Measurements from ENCODE around the gene KRT85. TPM values are rescaled to one million over a fixed set of nuclear protein-coding genes. Genes with fewer than 3 reads are reported as not detected.

KRT85 gene
- total RNA-seq, 4 donors from 2014 or later = 0.15 to 101 (median 8.3) TPM; not detected in 1

GRCh38 chr12:52351196-52352059 lies 15.9 kb downstream of the KRT85 start:
- 38 to 41% methylated on average over 9 of the region's 9 CpGs for WGBS, 2 donors
- TF ChIP-seq POLR2A (IDR thresholded peaks at IDR 0.05) (no peak), CTCF (IDR thresholded peaks at IDR 0.05) (no peak)

GRCh38 chr12:52350786-52351185 lies 16.5 kb downstream of the KRT85 start:
- no peak overlapping the region for H3K4me3 ChIP-seq (ENCODE audit: low read depth, poor library complexity, severe bottlenecking)
- TF ChIP-seq POLR2A (IDR thresholded peaks at IDR 0.05) = no peak
- no peak for TF ChIP-seq CTCF (IDR thresholded peaks at IDR 0.05)
- peak in 1 of 2 donors; percentile 75 for DNase-seq (ENCODE audit: low spot score in 2 of 2)
- intact Hi-C loops (cut with DNase I; ENCODE audit: low total_unique reads) = no loop called here
- 90 to 94% methylated on average over 5 of the region's 5 CpGs for WGBS, 2 donors

More at GRCh38 chr12:52351196-52352059, 15.9 kb downstream of the KRT85 start:
- H3K4me3 ChIP-seq (ENCODE audit: low read depth, poor library complexity, severe bottlenecking) = no peak overlapping the region
- intact Hi-C loops (cut with DNase I; ENCODE audit: low total_unique reads) = no loop called here
- peak in 1 of 2 donors; percentile 84 for DNase-seq (ENCODE audit: low spot score in 2 of 2)

GRCh38 chr12:52350021-52350620 lies 17.2 kb downstream of the KRT85 start:
- no peak overlapping the region for H3K4me3 ChIP-seq (ENCODE audit: low read depth, poor library complexity, severe bottlenecking)
- TF ChIP-seq CTCF (IDR thresholded peaks at IDR 0.05) = no peak
- TF ChIP-seq POLR2A (IDR thresholded peaks at IDR 0.05) = no peak
- DNase-seq (ENCODE audit: low spot score in 2 of 2) = peak in 1 of 2 donors; percentile 57
- intact Hi-C loops (cut with DNase I; ENCODE audit: low total_unique reads) = no loop called here
- WGBS, 2 donors = 94% methylated on average over 8 of the region's 8 CpGs

- DNase-seq (ENCODE audit: low spot score in 2 of 2) = peak in 1 of 2 donors; percentile 5
- no peak for TF ChIP-seq CTCF (IDR thresholded peaks at IDR 0.05)
- no peak for TF ChIP-seq POLR2A (IDR thresholded peaks at IDR 0.05)
- intact Hi-C loops (cut with DNase I; ENCODE audit: low total_unique reads) = no loop called here
- H3K4me3 ChIP-seq (ENCODE audit: low read depth, poor library complexity, severe bottlenecking) = no peak overlapping the region
- WGBS, 2 donors = 73 to 82% methylated on average over 6 of the region's 6 CpGs
Measured at GRCh38 chr12:52349196-52349595, 18.1 kb downstream of the KRT85 start.

GRCh38 chr12:52347551-52348510 lies 19.4 kb downstream of the KRT85 start:
- 74 to 80% methylated on average over 16 of the region's 16 CpGs for WGBS, 2 donors
- no peak for TF ChIP-seq POLR2A (IDR thresholded peaks at IDR 0.05)
- no peak for DNase-seq (ENCODE audit: low spot score in 2 of 2)
- no peak overlapping the region for H3K4me3 ChIP-seq (ENCODE audit: low read depth, poor library complexity, severe bottlenecking)
- intact Hi-C loops (cut with DNase I; ENCODE audit: low total_unique reads) = no loop called here
